DND-41 (cell line): ENCODE measurements around the gene TAF9.

Experiments used
- CTCF ChIP-seq: IDR thresholded peaks from 2 replicates; pipeline ENCODE4 v1.5.1; 2012; ENCODE audit warnings: borderline replicate concordance, low read length, moderate library complexity, mild to moderate bottlenecking; ENCODE audit not compliant: poor library complexity, severe bottlenecking; ENCODE audit errors: extremely low read depth
- EZH2 ChIP-seq: IDR thresholded peaks from 3 replicates; pipeline ENCODE4 v1.6.1; 2012; ENCODE audit warnings: borderline replicate concordance, low read depth, mild to moderate bottlenecking, moderate library complexity, low read length, inconsistent platforms; ENCODE audit not compliant: severe bottlenecking

GRCh38 chr5:69341520-69342161 is 27.7 kb downstream of the TAF9 start:
- TF ChIP-seq EZH2 (no peak), CTCF (no peak)
